GM18505 (cell line): ENCODE results near the gene HS3ST5.
"Not testable (repeated sequence)": the region's sequence is repeated elsewhere in the genome, so short reads cannot be mapped to it uniquely, and the experiment has no call there.

ENCODE experiments used
- ATAC-seq: cut with Tn5 transposase; IDR thresholded peaks from one replicate; pipeline ENCODE4 v1.9.1; 2021; ENCODE audit not compliant: unreplicated experiment
- POLR2A ChIP-seq: IDR thresholded peaks from 4 replicates; pipeline ENCODE4 v1.6.1; 2011; ENCODE audit warnings: borderline replicate concordance; ENCODE audit not compliant: insufficient read depth, insufficient read length; ENCODE audit errors: extremely low read depth

Gene HS3ST5

GRCh38 chr6:114158838-114159694 lies 183.8 kb downstream of the HS3ST5 start:
- no peak for TF ChIP-seq POLR2A
- ATAC-seq: no peak

DNA sequence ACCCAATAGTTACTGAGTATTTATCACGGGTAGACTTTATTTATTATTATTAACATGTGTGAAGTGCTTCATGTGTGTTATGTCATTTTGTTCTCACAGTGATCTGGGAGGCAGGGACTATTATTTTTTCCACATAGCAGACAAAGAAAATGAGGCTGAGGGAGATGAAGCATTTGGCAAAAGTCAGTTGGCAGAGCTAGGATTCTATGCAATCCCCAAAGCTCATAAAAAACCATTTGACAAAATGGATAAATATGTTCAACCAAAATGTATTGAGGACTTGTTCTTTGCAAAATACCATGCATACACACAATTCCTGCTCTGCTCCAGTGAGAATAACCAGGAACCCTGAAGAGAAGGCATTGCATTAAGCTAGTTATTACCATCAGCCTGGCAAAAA lies 184.4 kb downstream of the HS3ST5 start:
- TF ChIP-seq POLR2A: no peak
- ATAC-seq: no peak

GRCh38 chr6:114157848-114158247 lies 185.0 kb downstream of the HS3ST5 start:
- no peak for TF ChIP-seq POLR2A
- ATAC-seq: no peak

DNA sequence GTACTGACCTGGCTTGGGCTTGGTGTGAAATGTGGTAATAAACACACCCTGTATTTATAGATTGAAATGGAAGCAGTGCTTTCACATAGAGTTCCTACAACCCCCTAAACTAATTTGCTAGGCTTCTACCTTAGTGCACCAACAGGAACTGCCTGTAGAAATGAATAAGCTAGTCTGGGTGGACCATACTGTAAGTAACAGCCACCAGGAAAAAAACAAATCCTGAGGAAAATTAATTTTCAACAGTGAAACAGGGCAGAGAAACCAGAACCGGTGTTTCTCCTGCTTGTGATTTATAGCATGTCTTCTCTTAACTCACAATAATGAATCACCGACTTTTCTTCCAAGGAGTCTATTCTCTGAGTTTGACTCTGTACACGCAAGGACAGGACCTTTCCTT lies 187.1 kb downstream of the HS3ST5 start:
- no peak for ATAC-seq
- no peak for TF ChIP-seq POLR2A

GRCh38 chr6:114154812-114155211 lies 188.0 kb downstream of the HS3ST5 start:
- TF ChIP-seq POLR2A: no peak
- no peak for ATAC-seq

DNA sequence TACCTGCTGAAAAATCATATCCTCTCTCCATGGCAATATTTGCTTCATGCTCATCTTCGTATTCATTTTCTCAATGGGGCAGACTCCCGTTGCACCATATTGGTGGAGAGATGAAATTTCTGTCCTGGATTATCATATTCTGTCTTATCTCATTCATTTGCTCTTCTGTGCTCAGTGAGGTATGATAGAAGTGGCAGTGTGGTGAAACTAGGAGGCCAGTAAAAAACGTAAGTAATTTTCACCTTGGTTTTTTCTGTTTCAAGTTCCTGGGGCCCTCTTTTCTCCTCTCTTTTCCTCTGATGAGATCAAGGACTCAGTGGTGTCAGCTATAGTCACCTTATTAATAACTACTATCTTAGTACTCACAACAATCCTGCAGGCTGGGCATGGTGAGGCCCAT lies 189.4 kb downstream of the HS3ST5 start:
- no peak for TF ChIP-seq POLR2A
- no peak for ATAC-seq

DNA sequence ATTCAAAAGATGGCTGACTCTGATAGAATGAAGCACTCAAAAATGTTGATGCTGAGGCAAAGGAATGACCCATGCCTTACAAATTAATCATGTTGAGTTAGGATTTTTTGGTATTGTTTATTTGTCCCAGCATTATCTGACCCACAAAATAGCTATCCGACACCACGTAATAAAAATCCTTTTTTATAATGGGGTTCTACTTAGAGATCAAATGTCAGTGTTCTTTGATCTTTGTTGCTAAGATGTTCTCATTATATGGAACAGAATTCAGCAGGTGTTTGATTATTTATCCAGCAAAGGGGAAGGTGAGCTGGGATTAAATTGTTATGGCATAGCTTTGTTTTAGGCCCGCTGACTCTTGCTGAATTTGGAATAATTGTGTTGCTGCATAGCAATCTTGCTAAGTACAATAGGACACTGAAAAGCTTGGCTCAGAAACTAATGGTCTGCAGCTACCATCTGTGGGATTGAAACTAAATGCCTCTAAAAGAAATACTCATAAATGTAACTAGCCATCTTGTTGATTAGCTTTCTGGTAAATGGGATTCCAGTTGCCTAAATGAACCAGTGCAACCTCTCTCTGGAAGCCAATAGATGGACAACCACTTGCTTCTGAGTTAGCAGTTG lies 191.6 kb downstream of the HS3ST5 start:
- no peak for TF ChIP-seq POLR2A
- ATAC-seq: no peak

- ATAC-seq: not testable (repeated sequence)
Measured at GRCh38 chr6:114149182-114149581, 193.6 kb downstream of the HS3ST5 start.

GRCh38 chr6:114144887-114145851 lies 197.7 kb downstream of the HS3ST5 start:
- no peak for ATAC-seq
- TF ChIP-seq POLR2A: no peak

DNA sequence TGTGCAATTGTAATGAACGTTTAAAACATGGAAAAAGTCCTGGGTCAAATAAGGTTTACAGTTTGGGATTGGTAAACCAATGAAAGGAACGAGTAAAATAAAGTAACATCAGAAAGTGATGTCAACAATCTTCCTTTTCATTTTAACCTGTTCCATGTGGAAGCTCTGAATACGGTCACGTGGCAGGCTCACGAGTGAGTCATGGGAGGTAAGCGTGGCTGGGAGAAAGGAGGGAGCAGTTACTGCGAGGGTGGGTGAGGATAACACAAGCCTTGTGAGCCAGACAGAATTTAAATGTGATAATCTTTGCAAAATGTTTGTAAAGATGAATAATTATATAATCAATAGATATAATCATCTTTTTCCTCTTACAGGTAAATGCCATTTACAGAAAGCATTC lies 200.6 kb downstream of the HS3ST5 start:
- ATAC-seq: no peak
- no peak for TF ChIP-seq POLR2A

DNA sequence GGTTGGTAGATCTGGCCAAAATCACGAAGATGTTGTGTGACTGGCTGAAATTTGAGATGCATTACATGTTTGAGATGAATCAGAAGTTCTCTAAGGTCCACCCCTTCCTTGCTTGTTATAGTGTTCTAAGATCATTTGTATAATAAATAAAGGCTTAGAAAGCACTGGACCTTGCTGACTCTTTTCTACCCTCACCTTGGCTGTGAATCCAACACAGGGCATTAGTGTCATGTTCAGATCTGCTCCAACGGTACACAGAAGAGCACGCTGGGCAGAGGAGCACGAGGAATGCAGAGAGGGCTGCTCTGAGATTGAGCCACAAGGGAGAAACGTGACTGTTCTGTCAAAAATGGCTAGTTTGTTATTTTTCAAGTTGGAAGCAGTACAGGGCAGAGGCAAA lies 202.4 kb downstream of the HS3ST5 start:
- ATAC-seq: no peak
- TF ChIP-seq POLR2A: no peak

- TF ChIP-seq POLR2A: no peak
- ATAC-seq: no peak
Measured at GRCh38 chr6:114138577-114139248, 204.1 kb downstream of the HS3ST5 start.
